RWPE2 (cell line): ENCODE results near the gene DNMT1.

Source experiments
- ATAC-seq: fragments of 200-7000 bp; cut with Tn5 transposase; 3 replicates; pipeline ENCODE4 v1.9.1; 2021; ENCODE audit warnings: low read depth
- DNase-seq: peaks from one replicate; pipeline ENCODE4 v3.0.0-alpha.2; 2020; ENCODE audit warnings: low spot score
- H3K27ac ChIP-seq: fragments of 450-650 bp; 2 replicates; pipeline ENCODE4 v1.5.1; 2017; ENCODE audit warnings: mild to moderate bottlenecking; ENCODE audit not compliant: poor library complexity, severe bottlenecking
- H3K27me3 ChIP-seq: fragments of 250-450 bp; sonication (Bioruptor Pico); 2 replicates; pipeline ENCODE4 v1.5.1; 2021; ENCODE audit warnings: mild to moderate bottlenecking, moderate library complexity; ENCODE audit not compliant: insufficient read depth, poor library complexity, severe bottlenecking
- H3K36me3 ChIP-seq: fragments of 250-450 bp; sonication (Bioruptor Pico); 2 replicates; pipeline ENCODE4 v1.5.1; 2020; ENCODE audit warnings: low read depth, mild to moderate bottlenecking, moderate library complexity
- H3K4me1 ChIP-seq: fragments of 250-450 bp; sonication (Bioruptor Pico); 2 replicates; pipeline ENCODE4 v1.5.1; 2021; ENCODE audit warnings: mild to moderate bottlenecking, moderate library complexity; ENCODE audit not compliant: insufficient read depth, poor library complexity, severe bottlenecking
- H3K4me3 ChIP-seq: fragments of 250-450 bp; sonication (Bioruptor Pico); 2 replicates; pipeline ENCODE4 v1.5.1; 2021; ENCODE audit warnings: mild to moderate bottlenecking, moderate library complexity; ENCODE audit not compliant: severe bottlenecking
- H3K9me3 ChIP-seq: fragments of 250-450 bp; sonication (Bioruptor Pico); 2 replicates; pipeline ENCODE4 v1.5.1; 2021; ENCODE audit warnings: mild to moderate bottlenecking, moderate library complexity; ENCODE audit not compliant: severe bottlenecking
- CTCF ChIP-seq: fragments of 450-650 bp; IDR thresholded peaks from one replicate; pipeline ENCODE4 v1.5.1; 2017; ENCODE audit warnings: mild to moderate bottlenecking, moderate library complexity; ENCODE audit not compliant: poor library complexity, severe bottlenecking

The DNMT1 gene

GRCh38 chr19:10145031-10145430, 49.7 kb downstream of the DNMT1 start:
- no peaks in the 10 kb centered on the region for H3K27me3 ChIP-seq
- no peak for TF ChIP-seq CTCF
- H3K9me3 ChIP-seq: no peaks in the 10 kb centered on the region
- no peaks in the 10 kb centered on the region for H3K4me1 ChIP-seq
- H3K4me3 ChIP-seq: no peak overlapping the region
- no peak for ATAC-seq
- no peak overlapping the region for H3K27ac ChIP-seq
- H3K36me3 ChIP-seq: peaks cover 94% of the 10 kb centered on the region
- no peak for DNase-seq

GRCh38 chr19:10144361-10144760, 50.4 kb downstream of the DNMT1 start:
- H3K27ac ChIP-seq: no peak overlapping the region
- no peaks in the 10 kb centered on the region for H3K4me1 ChIP-seq
- no peak overlapping the region for H3K4me3 ChIP-seq
- H3K9me3 ChIP-seq: no peaks in the 10 kb centered on the region
- H3K27me3 ChIP-seq: no peaks in the 10 kb centered on the region
- H3K36me3 ChIP-seq: peaks cover 92% of the 10 kb centered on the region
- DNase-seq (no peak), ATAC-seq (no peak)
- TF ChIP-seq CTCF: no peak

DNA sequence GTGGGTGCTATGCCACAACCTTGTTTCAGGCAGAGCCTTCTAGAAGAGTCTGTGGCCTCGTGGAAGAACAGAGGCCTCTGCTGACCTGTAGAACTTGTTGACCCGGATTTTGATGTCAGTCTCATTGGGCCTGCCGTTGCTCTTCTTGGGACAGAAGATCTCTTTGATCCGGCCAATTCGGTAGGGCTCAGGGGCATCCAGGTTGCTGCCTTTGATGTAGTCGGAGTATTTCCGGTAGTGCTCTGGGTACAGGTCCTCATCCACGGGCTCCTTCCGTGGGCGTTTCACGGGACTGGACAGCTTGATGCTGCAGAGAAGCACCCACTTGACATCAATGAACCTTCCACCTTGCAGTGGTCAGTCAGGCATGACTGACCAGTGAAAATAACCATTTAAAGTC, 51.1 kb downstream of the DNMT1 start:
- Histone ChIP-seq H3K4me1 (no peaks in the 10 kb centered on the region), H3K36me3 (peaks cover 92% of the 10 kb centered on the region), H3K4me3 (no peak overlapping the region)

GRCh38 chr19:10142701-10143375, 51.9 kb downstream of the DNMT1 start:
- H3K27me3 ChIP-seq: no peaks in the 10 kb centered on the region
- ATAC-seq (no peak), DNase-seq (no peak)
- H3K27ac ChIP-seq: no peak overlapping the region
- no peaks in the 10 kb centered on the region for H3K4me1 ChIP-seq
- TF ChIP-seq CTCF: no peak
- H3K36me3 ChIP-seq: peaks cover 97% of the 10 kb centered on the region
- H3K4me3 ChIP-seq: no peak overlapping the region
- no peaks in the 10 kb centered on the region for H3K9me3 ChIP-seq

More for the DNA sequence above, 51.1 kb downstream of the DNMT1 start:
- TF ChIP-seq CTCF: no peak
- H3K27me3 ChIP-seq: no peaks in the 10 kb centered on the region
- ATAC-seq: no peak
- H3K9me3 ChIP-seq: no peaks in the 10 kb centered on the region
- no peak for DNase-seq
- H3K27ac ChIP-seq: no peak overlapping the region

DNA sequence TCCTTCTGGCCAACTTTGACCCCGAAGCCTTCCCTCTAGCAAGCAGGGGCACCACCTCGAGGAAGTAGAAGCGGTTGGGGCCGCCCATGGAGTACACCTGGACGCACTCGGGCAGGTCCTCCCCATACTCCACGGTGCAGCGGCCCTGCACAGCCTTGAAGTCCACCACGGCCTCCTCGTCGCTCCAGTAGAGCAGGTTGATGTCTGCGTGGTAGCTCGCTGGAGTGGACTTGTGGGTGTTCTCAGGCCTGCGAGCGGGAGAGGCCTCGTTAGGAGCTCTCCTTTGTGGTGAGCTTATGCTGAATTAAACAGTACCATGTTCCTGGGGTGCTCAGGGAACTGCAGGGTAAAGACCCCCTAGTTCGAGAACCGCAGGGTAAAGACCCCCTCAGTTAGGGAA, 52.8 kb downstream of the DNMT1 start:
- ATAC-seq (no peak), DNase-seq (no peak)
- Histone ChIP-seq H3K9me3 (no peaks in the 10 kb centered on the region), H3K4me3 (no peak overlapping the region), H3K27me3 (no peaks in the 10 kb centered on the region), H3K36me3 (peaks cover 98% of the 10 kb centered on the region), H3K4me1 (no peaks in the 10 kb centered on the region), H3K27ac (no peak overlapping the region)
- TF ChIP-seq CTCF: no peak
